Epithelial cell of esophagus (primary cell): ENCODE results near the gene BRINP1.

Source experiments
- DNase-seq: peaks from one replicate; pipeline ENCODE4 v3.0.0; 2010; ENCODE audit warnings: low read depth
- H3K4me3 ChIP-seq: 2 replicates; pipeline ENCODE4 v1.5.1; 2011; ENCODE audit warnings: mild to moderate bottlenecking, low read length, control low read depth
- CTCF ChIP-seq: IDR thresholded peaks from 2 replicates; pipeline ENCODE4 v1.5.1; 2011; ENCODE audit warnings: low read depth, mild to moderate bottlenecking, low read length, control low read depth, inconsistent platforms; ENCODE audit not compliant: insufficient read depth; ENCODE audit errors: missing control alignments

BRINP1 gene

GRCh38 chr9:119215651-119216050, 153.6 kb downstream of the BRINP1 start:
- no peak for DNase-seq
- H3K4me3 ChIP-seq = no peak overlapping the region
- TF ChIP-seq CTCF = no peak

- no peak overlapping the region for H3K4me3 ChIP-seq
- DNase-seq = no peak
- no peak for TF ChIP-seq CTCF
Measured at GRCh38 chr9:119213471-119213870, 155.8 kb downstream of the BRINP1 start.

GRCh38 chr9:119197893-119198607, 171.2 kb downstream of the BRINP1 start:
- TF ChIP-seq CTCF = no peak
- H3K4me3 ChIP-seq = no peak overlapping the region
- no peak for DNase-seq

- DNase-seq = no peak
- no peak for TF ChIP-seq CTCF
- H3K4me3 ChIP-seq = no peak overlapping the region
Measured at GRCh38 chr9:119195521-119195920, 173.7 kb downstream of the BRINP1 start.

GRCh38 chr9:119185298-119185697, 183.9 kb downstream of the BRINP1 start:
- no peak for DNase-seq
- no peak for TF ChIP-seq CTCF
- no peak overlapping the region for H3K4me3 ChIP-seq

- no peak for DNase-seq
- TF ChIP-seq CTCF = no peak
Measured at GRCh38 chr9:119184265-119184936, 184.8 kb downstream of the BRINP1 start.

More at GRCh38 chr9:119184265-119184936, 184.8 kb downstream of the BRINP1 start:
- no peak overlapping the region for H3K4me3 ChIP-seq
